K562 (cell line): Measurements from ENCODE around the gene SMOC2. TPM values are rescaled to one million over a fixed set of nuclear protein-coding genes. Genes with fewer than 3 reads are reported as not detected.

Experiments used
- ATAC-seq: fragments of 200-7000 bp; cut with Tn5 transposase; 3 replicates; pipeline ENCODE4 v1.9.1; 2020; ENCODE audit warnings: moderate library complexity
- BruUV-seq: library from RNA; stranded (reverse); fragments of 400-500 nt; replicated peaks from 2 replicates; lab custom pipeline; 2021; lab: Mats Ljungman, UMichigan
- CTCF ChIA-PET: fragments of 300-600 bp; formaldehyde crosslinking; extraction: SDS; loops from one replicate; lab custom pipeline; 2021; ENCODE audit warnings: low intra/inter-chr PET ratio; lab: Yijun Ruan, JAX
- POLR2A ChIA-PET: fragments of 300-600, 350-650 bp; sonication (Branson Sonifier 250); formaldehyde crosslinking; extraction: SDS; loops from one replicate; lab custom pipeline; 2021; ENCODE audit warnings: antibody characterized with exemption, inconsistent platforms; lab: Yijun Ruan, JAX
- DNase-seq, 4 experiments: peaks; one replicate each; pipeline versions ENCODE4 v3.0.0 to v3.0.0-alpha.2; 2011 to 2018; ENCODE audit warnings: low spot score in 3 of 4, mixed read lengths in 3 of 4; ENCODE audit errors: extremely low read depth in 1 of 4
- FAIRE-seq: peaks from 2 replicates; lab custom pipeline; 2011; peaks lifted over from hg19 to GRCh38; lab: Jason Lieb, UNC
- H2AFZ ChIP-seq: 2 replicates; pipeline ENCODE4 v1.6.0; 2011; ENCODE audit warnings: low read depth, low read length, control low read depth, inconsistent platforms
- H3K27ac ChIP-seq: fragments of 200-600 bp; 3 replicates; pipeline ENCODE4 v1.8.0; 2011; ENCODE audit warnings: low read depth, mild to moderate bottlenecking, control low read depth, inconsistent platforms, low read length, moderate library complexity, mixed read lengths; ENCODE audit errors: extremely low read depth
- H3K27me3 ChIP-seq, 2 experiments: fragments of 300-600 bp in 1 of 2; 2 replicates in 1 of 2; 3 replicates in 1 of 2; pipeline versions ENCODE4 v1.6.0 to v1.8.0; 2011; ENCODE audit warnings: inconsistent platforms in 2 of 2, low read length in 2 of 2, mild to moderate bottlenecking in 1 of 2, mixed read lengths in 1 of 2, moderate library complexity in 1 of 2; ENCODE audit not compliant: control insufficient read depth in 2 of 2, insufficient read depth in 2 of 2
- H3K36me3 ChIP-seq: fragments of 300-600 bp; 3 replicates; pipeline ENCODE4 v1.8.0; 2011; ENCODE audit warnings: mild to moderate bottlenecking, low read length, inconsistent platforms; ENCODE audit not compliant: control insufficient read depth, insufficient read depth
- H3K4me1 ChIP-seq, 2 experiments: fragments of 200-600 bp in 1 of 2; replicated peaks in 1 of 2; 2 replicates in 1 of 2; 3 replicates in 1 of 2; pipeline versions ENCODE4 v1.5.1 to v1.8.0; 2011; ENCODE audit warnings: inconsistent platforms in 2 of 2, low read length in 2 of 2, mild to moderate bottlenecking in 1 of 2, mixed read lengths in 1 of 2, moderate library complexity in 1 of 2; ENCODE audit not compliant: control insufficient read depth in 2 of 2, insufficient read depth in 2 of 2
- H3K4me2 ChIP-seq: 2 replicates; pipeline ENCODE4 v1.6.1; 2011; ENCODE audit warnings: low read length, control low read depth, inconsistent platforms, mixed read lengths; ENCODE audit not compliant: insufficient read depth
- H3K4me3 ChIP-seq: fragments of 200-600 bp; sonication (generic), shearing (Covaris generic); 2 replicates; pipeline ENCODE4 v1.5.1; 2016; ENCODE audit warnings: control low read depth, inconsistent platforms
- H3K79me2 ChIP-seq: fragments of 200-600 bp; 3 replicates; pipeline ENCODE4 v1.8.0; 2011; ENCODE audit warnings: low read length, inconsistent platforms; ENCODE audit not compliant: control insufficient read depth, insufficient read depth
- H3K9ac ChIP-seq, 2 experiments: 2 replicates each; pipeline versions ENCODE4 v1.6.0 to v1.6.1; 2011; ENCODE audit warnings: low read depth in 2 of 2, low read length in 2 of 2, control low read depth in 1 of 2, inconsistent platforms in 1 of 2, mild to moderate bottlenecking in 1 of 2, mixed read lengths in 1 of 2; ENCODE audit not compliant: insufficient read depth in 1 of 2
- H3K9me1 ChIP-seq: one replicate; pipeline ENCODE4 v1.6.0; 2011; ENCODE audit warnings: inconsistent platforms, mild to moderate bottlenecking, low read length, moderate library complexity; ENCODE audit not compliant: control insufficient read depth, insufficient read depth
- H3K9me3 ChIP-seq: replicated peaks from 2 replicates; pipeline ENCODE4 v1.5.1; 2011; ENCODE audit warnings: low read depth, low read length, inconsistent platforms; ENCODE audit not compliant: control insufficient read depth, insufficient read depth
- H4K20me1 ChIP-seq: replicated peaks from 2 replicates; pipeline ENCODE4 v1.6.1; 2011; ENCODE audit warnings: low read length, inconsistent platforms, mixed read lengths; ENCODE audit not compliant: control insufficient read depth, insufficient read depth
- ATF1 ChIP-seq, 2 experiments: fragments of 450-650 bp in 1 of 2; IDR thresholded peaks; 2 replicates each; pipeline ENCODE4 v1.6.1; 2016; ENCODE audit warnings: missing compliant biosample characterization in 1 of 2, missing genetic modification characterization in 1 of 2
- KDM1A ChIP-seq, 2 experiments: fragments of 450-650 bp; IDR thresholded peaks; 2 replicates each; pipeline ENCODE4 v1.6.1; 2016; ENCODE audit warnings: mild to moderate bottlenecking in 2 of 2
- KLF10 ChIP-seq: fragments of 250-450 bp; sonication (Bioruptor Pico); IDR thresholded peaks from 2 replicates; pipeline ENCODE4 v1.6.1; 2021; ENCODE audit warnings: matching md5 sums
- WGBS: fragments of 100-300 bp; shearing (Covaris generic); methylation state at CpG from one replicate; pipeline ENCODE4 v1.1.6; 2016; ENCODE audit warnings: low coverage, mixed read lengths; ENCODE audit not compliant: insufficient coverage; ENCODE audit errors: missing lambda C conversion rate; 5-methylcytosine and 5-hydroxymethylcytosine counted together
- in situ Hi-C: fragments of 300-500 bp; cut with MboI; formaldehyde crosslinking; loops from 4 replicates; pipeline ENCODE4 v1.15.0; 2018; ENCODE audit warnings: inconsistent platforms, mixed read lengths
- intact Hi-C: fragments of 100-400 bp; cut with micrococcal nuclease; formaldehyde crosslinking; loops from 2 replicates; pipeline ENCODE4 v1.14.2; 2022
- polyA plus RNA-seq, 8 experiments: library from polyadenylated mRNA; depleted of rRNA in 4 of 8; stranded (reverse) in 5 of 8; unstranded in 3 of 8; fragments of >200 nt; fragmentation: Nextera tagmentation in 2 of 8; fragmentation: Illumina TruSeq in 1 of 8; extraction: Ambion mirVana in 2 of 8; extraction: Trizol in 1 of 8; gene quantifications; 2 replicates each; pipeline versions ENCODE4 v1.2.1 to v1.2.3, GENCODE V29; 2011 to 2014; ENCODE audit warnings: inconsistent platforms in 1 of 8, missing spikeins in 1 of 8
- total RNA-seq, 7 experiments: library from RNA; depleted of rRNA in 6 of 7; stranded (reverse); fragments of >200 nt in 6 of 7; fragmentation: Illumina TruSeq in 2 of 7; extraction: Trizol in 2 of 7; gene quantifications; 2 replicates each; pipeline versions ENCODE4 v1.2.1 to v1.2.3, GENCODE V29; 2011 to 2021; ENCODE audit warnings: low replicate concordance in 1 of 7
- TF ChIP-seq, protein P1 (sequence below), 2 experiments: fragments of 450-650 bp in 1 of 2; sonication (generic) in 1 of 2; formaldehyde crosslinking in 1 of 2; IDR thresholded peaks in 1 of 2; conservative IDR thresholded peaks in 1 of 2; 2 replicates each; pipeline versions ENCODE4 v1.6.1 to v1.8.1; 2016 to 2023; ENCODE audit warnings: mild to moderate bottlenecking in 2 of 2, moderate library complexity in 2 of 2, inconsistent platforms in 1 of 2, missing genetic modification reagents in 1 of 2
- TF ChIP-seq, protein P2 (sequence below): sonication (generic); formaldehyde crosslinking; IDR thresholded peaks from 2 replicates; pipeline ENCODE4 v1.9.0; 2022; ENCODE audit warnings: mild to moderate bottlenecking, missing genetic modification reagents

SMOC2 gene
- total and polyA plus RNA-seq, 9 of the 15 experiments (the other 6 are each of a cell fraction or from before 2014, with no cell fraction given): 0.45 to 2.3 (median 1.1) TPM

- TF ChIP-seq, protein P1, sequence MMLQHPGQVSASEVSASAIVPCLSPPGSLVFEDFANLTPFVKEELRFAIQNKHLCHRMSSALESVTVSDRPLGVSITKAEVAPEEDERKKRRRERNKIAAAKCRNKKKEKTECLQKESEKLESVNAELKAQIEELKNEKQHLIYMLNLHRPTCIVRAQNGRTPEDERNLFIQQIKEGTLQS (IDR thresholded peaks at IDR 0.05): peak; percentile 15; the same call in 1 of the 2 replicates
- TF ChIP-seq, protein P1 (CRISPR knock-in tag; conservative IDR thresholded peaks at IDR 0.05): no peak
- TF ChIP-seq ATF1 (CRISPR knock-in tag; IDR thresholded peaks at IDR 0.05) (no peak), ATF1 (tag; IDR thresholded peaks at IDR 0.05) (peak; percentile 78)
Observed at GRCh38 chr6:168557512-168557911, 116.5 kb downstream of the SMOC2 start (continued).

- Histone ChIP-seq H2AFZ (no peak overlapping the region), H3K9me1 (no peaks in the 10 kb centered on the region), H4K20me1 (no peaks in the 10 kb centered on the region), H3K4me2 (no peak overlapping the region), H3K36me3 (no peaks in the 10 kb centered on the region), H3K27ac (no peak overlapping the region), H3K27me3 (peaks cover 2 to 23% of the 10 kb centered on the region in 2 experiments; a peak in 3 of 5 replicates), H3K9me3 (0 out of 2 replicates have a peak, but pooled peaks cover 2% of the 10 kb centered on the region), H3K9ac (no peak overlapping the region), H3K4me1 (no peaks in the 10 kb centered on the region), H3K79me2 (no peaks in the 10 kb centered on the region), H3K4me3 (no peak overlapping the region)
- intact Hi-C loops (no loop called here), in situ Hi-C loops (no loop called here)
- no peak for FAIRE-seq
- ChIA-PET CTCF (no interaction called here), POLR2A (no interaction called here)
- WGBS: 35% methylated on average over 14 of the region's 20 CpGs
- no peak for ATAC-seq
- no peak for DNase-seq
- no TSS peak for BruUV-seq
- TF ChIP-seq KLF10 (no peak), KDM1A (IDR thresholded peaks at IDR 0.05) (peak in 1 of 2 experiments; percentile 70; a peak in 1 of 4 replicates)
- TF ChIP-seq, protein P2, sequence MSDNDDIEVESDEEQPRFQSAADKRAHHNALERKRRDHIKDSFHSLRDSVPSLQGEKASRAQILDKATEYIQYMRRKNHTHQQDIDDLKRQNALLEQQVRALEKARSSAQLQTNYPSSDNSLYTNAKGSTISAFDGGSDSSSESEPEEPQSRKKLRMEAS (CRISPR knock-in tag): peak; percentile 29; the same call in 1 of the 2 replicates
Observed at GRCh38 chr6:168558686-168559085, 117.7 kb downstream of the SMOC2 start.
